Duodenal mucosa (tissue), 2 donors: ENCODE data around the gene LRTM1.

ENCODE experiments used
- H3K27ac ChIP-seq: one replicate; pipeline ENCODE4 v1.7.0; 2013; ENCODE audit warnings: low read depth, low read length
- H3K27me3 ChIP-seq, 2 donors: one replicate each; pipeline ENCODE4 v1.7.0; 2013; ENCODE audit warnings: low read length in 2 of 2, control low read depth in 1 of 2; ENCODE audit not compliant: insufficient read depth in 2 of 2, control insufficient read depth in 1 of 2
- H3K36me3 ChIP-seq, 2 donors: one replicate each; pipeline ENCODE4 v1.7.0; 2013; ENCODE audit warnings: low read length in 2 of 2, control low read depth in 1 of 2; ENCODE audit not compliant: insufficient read depth in 2 of 2, control insufficient read depth in 1 of 2
- H3K4me1 ChIP-seq, 2 donors: one replicate each; pipeline ENCODE4 v1.7.0; 2013; ENCODE audit warnings: low read length in 2 of 2, control low read depth in 1 of 2; ENCODE audit not compliant: insufficient read depth in 2 of 2, control insufficient read depth in 1 of 2
- H3K4me3 ChIP-seq, 2 donors: one replicate each; pipeline ENCODE4 v1.7.0; 2013; ENCODE audit warnings: low read length in 2 of 2, low read depth in 1 of 2
- H3K9ac ChIP-seq, 2 donors: one replicate each; pipeline ENCODE4 v1.7.0; 2013; ENCODE audit warnings: low read length in 2 of 2, low read depth in 1 of 2
- H3K9me3 ChIP-seq, 2 donors: one replicate each; pipeline ENCODE4 v1.7.0; 2013; ENCODE audit warnings: low read length in 2 of 2, control low read depth in 1 of 2; ENCODE audit not compliant: control insufficient read depth in 1 of 2

LRTM1 gene

GRCh38 chr3:54917174-54917573, 10.7 kb downstream of the LRTM1 start:
- no peaks in the 10 kb centered on the region for H3K9me3 ChIP-seq
- no peaks in the 10 kb centered on the region for H3K27me3 ChIP-seq
- H3K4me3 ChIP-seq = no peak overlapping the region
- H3K9ac ChIP-seq = no peak overlapping the region
- no peaks in the 10 kb centered on the region for H3K36me3 ChIP-seq
- no peak overlapping the region for H3K27ac ChIP-seq
- no peaks in the 10 kb centered on the region for H3K4me1 ChIP-seq

DNA sequence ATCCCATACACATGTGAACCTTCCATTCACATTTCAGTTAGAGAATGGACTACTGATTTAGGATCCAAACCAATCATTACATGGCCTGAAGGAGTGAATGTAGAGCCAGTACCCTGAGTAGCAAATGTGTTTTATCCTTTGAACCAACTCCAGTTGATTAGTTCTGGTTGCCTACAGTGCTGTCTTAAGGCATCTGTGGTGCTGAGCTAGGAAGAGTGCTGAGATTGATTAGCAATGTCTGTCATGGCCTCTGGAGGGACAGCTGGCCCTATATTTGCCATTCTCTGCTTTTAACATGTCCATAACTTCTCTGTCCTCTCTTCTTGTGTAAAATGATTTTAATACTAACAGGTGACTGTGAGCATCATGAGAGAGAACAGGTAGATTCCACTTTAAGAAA, 11.1 kb downstream of the LRTM1 start:
- H3K27me3 ChIP-seq = no peaks in the 10 kb centered on the region
- no peaks in the 10 kb centered on the region for H3K36me3 ChIP-seq
- H3K9ac ChIP-seq = no peak overlapping the region
- no peak overlapping the region for H3K4me3 ChIP-seq
- H3K9me3 ChIP-seq = peaks cover 0 to 2% of the 10 kb centered on the region in 2 donors
- H3K27ac ChIP-seq = no peak overlapping the region
- no peaks in the 10 kb centered on the region for H3K4me1 ChIP-seq

DNA sequence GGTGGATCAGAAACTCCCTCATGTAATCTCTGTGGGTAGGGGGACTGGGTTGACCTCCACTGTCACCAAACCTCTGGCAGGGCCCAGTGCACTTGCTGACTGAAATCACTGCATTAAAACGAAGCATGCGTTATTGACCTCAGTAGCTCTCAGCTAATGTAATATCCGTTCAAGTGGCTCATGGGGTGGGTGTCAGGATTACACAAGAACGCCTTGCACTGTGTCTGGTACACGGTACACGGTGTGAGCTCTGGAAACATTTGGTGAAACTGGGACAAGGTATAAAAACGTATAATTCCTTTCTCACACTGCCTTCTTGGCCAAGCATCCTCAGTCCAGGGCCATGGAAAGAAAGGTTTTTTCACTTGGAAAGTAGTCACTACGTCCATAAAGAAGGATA, 11.9 kb downstream of the LRTM1 start:
- Histone ChIP-seq H3K27me3 (no peaks in the 10 kb centered on the region), H3K36me3 (no peaks in the 10 kb centered on the region), H3K9ac (no peak overlapping the region), H3K9me3 (peaks cover 0 to 5% of the 10 kb centered on the region in 2 donors), H3K4me1 (no peaks in the 10 kb centered on the region), H3K4me3 (no peak overlapping the region), H3K27ac (no peak overlapping the region)

- Histone ChIP-seq H3K9me3 (peaks cover 0 to 5% of the 10 kb centered on the region in 2 donors), H3K36me3 (no peaks in the 10 kb centered on the region), H3K9ac (no peak overlapping the region), H3K4me3 (no peak overlapping the region), H3K27ac (no peak overlapping the region), H3K4me1 (no peaks in the 10 kb centered on the region), H3K27me3 (no peaks in the 10 kb centered on the region)
These were observed 12.7 kb downstream of the LRTM1 start for GRCh38 chr3:54915181-54915580.

GRCh38 chr3:54914180-54914579, 13.7 kb downstream of the LRTM1 start:
- no peak overlapping the region for H3K9ac ChIP-seq
- peaks cover 0 to 5% of the 10 kb centered on the region in 2 donors for H3K9me3 ChIP-seq
- H3K27ac ChIP-seq = no peak overlapping the region

DNA sequence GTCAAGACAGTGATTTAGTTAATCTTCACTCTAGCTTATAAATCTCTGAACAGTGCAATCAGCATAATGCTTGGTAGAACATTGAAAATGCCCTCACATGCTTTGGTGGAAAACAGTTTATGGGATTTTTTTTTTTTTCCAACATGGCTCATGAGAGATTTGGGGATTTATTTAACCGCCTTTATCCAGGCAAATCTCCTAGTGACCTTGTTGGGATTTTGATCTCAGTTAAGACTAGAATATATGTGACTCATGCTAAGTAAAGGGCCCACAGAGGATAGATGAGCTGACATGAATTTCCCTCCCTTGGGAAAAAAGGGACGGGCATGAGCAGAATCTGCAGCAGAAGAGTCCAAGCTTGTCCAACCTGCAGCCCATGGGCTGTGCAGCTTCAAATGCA, 18.7 kb downstream of the LRTM1 start:
- H3K36me3 ChIP-seq = no peaks in the 10 kb centered on the region
- H3K4me3 ChIP-seq = no peak overlapping the region
- no peaks in the 10 kb centered on the region for H3K4me1 ChIP-seq
- H3K27ac ChIP-seq = no peak overlapping the region
- no peak overlapping the region for H3K9ac ChIP-seq
- no peaks in the 10 kb centered on the region for H3K27me3 ChIP-seq
- peaks cover 0 to 5% of the 10 kb centered on the region in 2 donors for H3K9me3 ChIP-seq

More at GRCh38 chr3:54914180-54914579, 13.7 kb downstream of the LRTM1 start:
- H3K4me1 ChIP-seq = no peaks in the 10 kb centered on the region
- H3K36me3 ChIP-seq = no peaks in the 10 kb centered on the region
- no peak overlapping the region for H3K4me3 ChIP-seq
- no peaks in the 10 kb centered on the region for H3K27me3 ChIP-seq

- H3K9me3 ChIP-seq = peaks cover 0 to 4% of the 10 kb centered on the region in 2 donors
- H3K27me3 ChIP-seq = no peaks in the 10 kb centered on the region
- no peaks in the 10 kb centered on the region for H3K36me3 ChIP-seq
- H3K27ac ChIP-seq = no peak overlapping the region
- no peak overlapping the region for H3K9ac ChIP-seq
- H3K4me1 ChIP-seq = no peaks in the 10 kb centered on the region
- no peak overlapping the region for H3K4me3 ChIP-seq
These were observed 21.1 kb downstream of the LRTM1 start for GRCh38 chr3:54906763-54907162.

GRCh38 chr3:54905920-54906319, 21.9 kb downstream of the LRTM1 start:
- Histone ChIP-seq H3K27ac (no peak overlapping the region), H3K9me3 (no peaks in the 10 kb centered on the region), H3K4me1 (no peaks in the 10 kb centered on the region), H3K4me3 (no peak overlapping the region), H3K36me3 (no peaks in the 10 kb centered on the region), H3K9ac (no peak overlapping the region), H3K27me3 (no peaks in the 10 kb centered on the region)

DNA sequence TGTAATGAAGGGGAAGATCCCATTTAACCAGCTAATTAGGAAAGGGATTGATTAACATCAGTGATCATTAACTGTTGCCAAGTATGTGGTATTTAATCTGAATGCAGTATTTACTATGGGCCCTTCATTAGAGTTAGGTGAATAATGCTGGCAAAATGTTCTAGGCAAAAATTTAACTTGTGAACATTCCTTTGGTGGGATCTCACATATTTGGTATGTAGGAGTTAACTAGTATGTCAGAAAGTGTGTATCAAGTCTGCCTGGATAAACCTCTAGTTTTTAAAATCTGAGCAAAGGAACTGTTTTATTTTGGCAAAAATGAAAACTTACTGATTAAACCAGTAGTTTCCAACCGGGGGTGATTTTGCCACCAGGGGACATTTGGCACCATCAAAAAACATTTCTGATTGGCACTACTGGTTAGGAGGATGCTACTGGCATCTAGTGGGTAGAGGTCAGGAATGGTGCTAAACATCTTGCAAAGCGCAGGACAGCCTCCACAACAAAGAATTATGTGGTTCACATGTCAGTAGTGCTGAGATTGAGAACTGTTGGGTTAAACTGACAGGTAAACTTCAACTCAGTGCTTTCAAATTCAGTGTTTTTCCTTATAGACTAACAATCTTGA, 22.5 kb downstream of the LRTM1 start:
- H3K9me3 ChIP-seq = no peaks in the 10 kb centered on the region
- no peak overlapping the region for H3K4me3 ChIP-seq
- no peaks in the 10 kb centered on the region for H3K4me1 ChIP-seq
- H3K9ac ChIP-seq = no peak overlapping the region
- H3K27ac ChIP-seq = no peak overlapping the region
- no peaks in the 10 kb centered on the region for H3K27me3 ChIP-seq
- H3K36me3 ChIP-seq = no peaks in the 10 kb centered on the region

DNA sequence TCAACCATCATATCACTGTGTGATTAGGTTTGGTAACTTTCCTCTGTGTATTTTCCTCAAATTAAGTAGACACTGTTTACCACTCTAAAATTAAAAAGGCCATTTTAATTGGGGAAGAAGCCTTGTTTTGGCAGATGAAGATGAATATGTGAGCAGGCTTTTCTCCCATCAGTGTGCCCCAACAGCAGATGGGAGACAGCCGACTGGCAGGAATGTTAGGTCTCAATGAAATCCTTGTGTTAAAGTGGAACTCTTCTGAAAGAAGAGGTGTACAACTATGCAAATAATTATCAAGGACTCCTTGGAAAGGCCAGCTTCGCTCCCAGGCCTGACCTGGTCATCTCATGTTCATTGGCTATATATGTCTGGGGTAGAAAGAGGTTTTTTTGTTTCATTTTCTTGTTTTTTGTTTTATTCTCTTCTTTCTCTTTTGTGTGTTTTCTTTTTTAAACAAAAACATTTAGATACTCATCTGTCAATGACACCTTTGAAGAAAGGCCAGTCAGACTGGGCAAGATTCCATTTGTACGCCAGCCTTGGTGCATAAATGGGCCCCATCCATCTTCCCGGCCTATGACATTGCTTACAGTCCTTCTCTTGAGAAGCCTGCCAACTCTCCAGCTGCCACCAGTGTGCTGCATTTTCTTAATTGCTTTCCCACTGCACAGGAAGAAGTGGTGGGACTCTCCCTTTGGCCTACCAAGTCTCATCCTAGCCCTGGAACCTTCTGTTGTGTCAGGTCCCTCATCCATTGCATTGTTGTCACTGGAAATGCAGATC, 25.8 kb downstream of the LRTM1 start:
- H3K4me1 ChIP-seq = no peaks in the 10 kb centered on the region
- H3K4me3 ChIP-seq = no peak overlapping the region
- H3K27ac ChIP-seq = no peak overlapping the region

More for the DNA sequence above, 25.8 kb downstream of the LRTM1 start:
- no peaks in the 10 kb centered on the region for H3K36me3 ChIP-seq
- H3K9ac ChIP-seq = no peak overlapping the region
- no peaks in the 10 kb centered on the region for H3K27me3 ChIP-seq
- no peaks in the 10 kb centered on the region for H3K9me3 ChIP-seq
